Measurements from ENCODE around the gene BCL7A. TPM values are rescaled to one million over a fixed set of nuclear protein-coding genes. Genes with fewer than 3 reads are reported as not detected.

BCL7A gene
- polyA plus RNA-seq, 2 of the 4 experiments (the other 2 are of a cell fraction): 9.2 to 9.4 TPM

DNA sequence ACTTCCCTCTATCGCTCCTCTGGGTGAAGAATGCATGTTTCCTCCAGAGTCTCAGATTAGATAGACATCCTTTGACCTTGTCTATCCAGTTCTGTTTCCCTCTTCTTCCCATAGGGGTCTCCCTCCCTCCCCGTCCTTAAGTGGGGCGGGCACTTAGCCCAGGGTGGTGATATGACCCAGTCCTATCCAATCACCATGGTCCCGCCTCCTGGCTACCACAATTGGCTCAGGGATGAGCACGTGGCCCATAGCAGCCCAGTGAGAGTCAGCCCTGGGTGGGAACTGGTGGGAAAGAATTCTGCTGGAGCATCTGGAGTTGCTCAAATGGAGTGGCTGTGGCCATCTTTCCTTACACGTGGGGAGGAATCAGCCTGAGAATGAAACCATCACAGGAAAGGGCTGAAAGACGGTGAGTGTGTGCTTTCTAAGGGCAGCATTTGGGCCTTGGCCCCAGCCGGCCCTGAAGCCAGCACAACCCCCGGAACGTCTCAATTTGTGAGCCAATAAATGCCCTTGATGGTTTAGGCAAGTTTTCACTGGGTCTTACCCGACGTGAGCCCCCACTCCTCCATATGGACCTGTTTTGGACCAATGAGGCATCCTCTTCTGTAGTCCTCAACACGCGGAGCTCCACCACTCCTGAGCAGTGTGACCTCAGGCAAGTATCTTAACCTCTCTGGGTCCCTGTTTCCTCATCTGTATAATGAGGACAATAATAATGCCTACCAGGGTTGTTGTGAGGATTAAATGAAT lies 42.5 kb downstream of the BCL7A start (continued):
- TF ChIP-seq TP53 (CRISPR knock-in tag; IDR thresholded peaks at IDR 0.05): peak; percentile 94
- no peak for TF ChIP-seq NFE2L2 (conservative IDR thresholded peaks at IDR 0.05; ENCODE audit: low read length)
- TF ChIP-seq HDAC2 (IDR thresholded peaks at IDR 0.05): 0 out of 2 replicates have a peak, but pooled peaks have one; percentile 60
- TF ChIP-seq FOXS1 (CRISPR knock-in tag; IDR thresholded peaks at IDR 0.05): peak; percentile 94
- peak; percentile 84; the same call in 1 of the 2 replicates for TF ChIP-seq RNF2 (IDR thresholded peaks at IDR 0.05; ENCODE audit: borderline replicate concordance, low read depth)
- TF ChIP-seq RARB (CRISPR knock-in tag; IDR thresholded peaks at IDR 0.05): 0 out of 2 replicates have a peak, but pooled peaks have one; percentile 68
- no peak for TF ChIP-seq MAZ (IDR thresholded peaks at IDR 0.05; ENCODE audit: borderline replicate concordance, low read depth, low read length)

DNA sequence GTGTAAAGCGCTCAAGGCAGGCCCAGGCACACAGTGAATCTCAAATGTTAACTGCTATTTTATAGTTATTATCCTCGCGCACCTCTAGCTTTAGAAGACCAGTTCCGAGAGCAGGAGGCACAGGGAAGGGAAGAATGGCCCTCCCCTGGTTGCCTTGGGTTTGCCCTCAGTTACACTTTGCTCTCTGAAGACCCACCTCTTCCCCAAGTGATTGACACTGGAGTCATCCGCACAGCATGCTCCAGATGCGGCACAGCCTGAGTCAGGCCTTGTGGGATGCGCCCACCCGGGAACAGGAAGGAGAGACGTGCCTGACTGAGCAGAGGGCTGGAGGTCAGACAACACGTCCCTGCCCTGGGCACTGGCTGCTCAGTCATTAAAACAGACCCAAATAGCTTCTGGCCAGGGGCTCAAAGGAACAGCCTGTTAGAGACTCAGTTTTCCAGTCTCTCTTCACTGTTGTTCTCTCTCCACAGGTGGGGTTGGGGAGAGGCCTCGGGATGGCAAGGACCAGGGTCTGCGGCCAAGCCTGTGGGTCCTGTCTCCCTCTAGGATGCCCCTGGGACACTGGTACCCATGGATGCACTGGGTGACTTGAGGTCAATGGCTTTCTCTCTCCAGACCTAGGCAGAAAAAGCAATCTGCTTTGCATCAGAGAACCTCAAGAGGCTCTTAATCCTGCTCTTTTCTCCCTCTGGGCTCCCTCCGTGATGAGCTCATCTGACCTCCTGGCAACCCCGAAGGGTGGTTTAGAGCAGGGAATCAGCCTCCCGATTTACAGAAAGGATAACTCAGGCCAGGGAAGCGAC lies 43.3 kb downstream of the BCL7A start:
- TF ChIP-seq ESRRA (IDR thresholded peaks at IDR 0.05; ENCODE audit: borderline replicate concordance, low read length): no peak
- TF ChIP-seq PBX3 (IDR thresholded peaks at IDR 0.05): 0 out of 2 replicates have a peak, but pooled peaks have one; percentile 37
- Histone ChIP-seq H3K9me3 (no peaks in the 10 kb centered on the region), H3K4me2 (peak overlapping the region; percentile 73), H3K4me3 (no peak overlapping the region), H3K27ac (peak overlapping the region; percentile 84; a peak in 5 of 6 replicates), H3K4me1 (peaks cover 37% of the 10 kb centered on the region)
- ATAC-seq: peak in 1 of 2 experiments; percentile 26; a peak in 4 of 6 replicates
- FAIRE-seq: no peak
- 78% methylated on average over 16 of the region's 16 CpGs for WGBS (ENCODE audit: missing lambda C conversion rate)
- CTCF ChIA-PET: interaction anchor here (1.1 to 32.3 kb wide), 6 partner anchors 10 to 126 kb away, joined by 3 to 850 read pairs (median 6); no protein-coding TSS in a partner anchor
- peak in 1 of 2 experiments; percentile 74 for DNase-seq (ENCODE audit: low read depth in 1 of 2, low spot score in 1 of 2)
- POLR2A ChIA-PET: no interaction called here

DNA sequence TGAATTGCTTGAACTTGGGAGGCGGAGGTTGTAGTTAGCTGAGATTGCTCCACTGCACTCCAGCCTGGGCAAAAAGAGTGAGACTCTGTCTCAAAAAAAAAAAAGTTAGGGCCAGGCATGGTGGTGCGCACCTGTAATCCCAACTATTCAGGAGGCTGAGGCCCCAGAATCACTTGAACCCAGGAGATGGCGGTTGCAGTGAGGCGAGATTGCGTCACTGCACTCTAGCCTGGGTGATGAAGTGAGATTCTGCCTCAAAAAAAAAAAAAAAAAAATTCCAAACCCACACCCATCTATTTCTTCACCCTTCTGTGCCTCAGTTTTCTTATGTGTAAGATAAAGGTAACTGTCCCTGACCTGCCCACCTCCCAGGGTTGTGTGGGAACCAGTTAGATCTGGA lies 45.9 kb downstream of the BCL7A start:
- DNase-seq (ENCODE audit: low read depth in 1 of 2, low spot score in 1 of 2): no peak
- Histone ChIP-seq H3K4me1 (peaks cover 45% of the 10 kb centered on the region), H3K27ac (peak overlapping the region in 1 of 2 experiments; percentile 42; a peak in 1 of 6 replicates), H3K4me2 (no peak overlapping the region), H3K4me3 (no peak overlapping the region), H3K9me3 (no peaks in the 10 kb centered on the region)
- POLR2A ChIA-PET: interaction anchor here (0.6 kb wide), 1 partner anchor 36 kb away, joined by 3 read pairs; no protein-coding TSS in a partner anchor
- WGBS (ENCODE audit: missing lambda C conversion rate): 97% methylated on average over 5 of the region's 5 CpGs
- CTCF ChIA-PET: interaction anchor here (0.9 to 32.3 kb wide), 4 partner anchors 13 to 86 kb away, joined by 3 to 850 read pairs (median 56); no protein-coding TSS in a partner anchor
- no peak for FAIRE-seq
- ATAC-seq: no peak
- TF ChIP-seq TFCP2L1 (CRISPR knock-in tag; IDR thresholded peaks at IDR 0.05) (no peak), BCL3 (IDR thresholded peaks at IDR 0.05) (no peak), CEBPB (IDR thresholded peaks at IDR 0.05) (peak; percentile 26 to 43; a peak in 2 of 4 replicates)

DNA sequence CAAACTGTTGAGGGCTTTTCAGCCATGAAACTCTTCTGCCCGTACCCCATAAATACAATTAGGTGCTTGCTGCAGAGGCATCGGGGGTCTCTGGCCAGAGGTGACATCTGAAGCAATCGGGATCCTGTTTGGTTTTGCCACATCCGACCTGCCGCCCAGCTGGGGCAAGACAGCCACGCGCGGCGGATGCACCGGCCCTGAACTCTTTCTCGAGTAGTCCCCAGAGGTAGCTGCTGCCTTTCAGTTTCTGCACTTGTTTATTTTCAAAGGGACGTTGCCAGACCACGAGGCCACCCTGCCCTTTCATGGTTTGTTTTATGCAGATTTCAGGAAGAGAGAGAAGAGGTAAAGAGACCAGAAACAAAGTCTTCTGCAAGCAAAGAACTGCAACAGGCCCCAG lies 46.3 kb downstream of the BCL7A start:
- DNase-seq (ENCODE audit: low read depth in 1 of 2, low spot score in 1 of 2) (no peak), FAIRE-seq (no peak), ATAC-seq (no peak)
- H3K4me1 ChIP-seq: peaks cover 43% of the 10 kb centered on the region
- ChIA-PET CTCF (interaction anchor here (8.0 to 32.3 kb wide), 2 partner anchors 13 to 56 kb away, joined by 50 to 850 read pairs; no protein-coding TSS in a partner anchor), POLR2A (interaction anchor here (0.6 to 2.0 kb wide), 2 partner anchors 11 to 36 kb away, joined by 3 to 8 read pairs; partner anchors contain the start of gene MLXIP)
- no peak overlapping the region for H3K4me3 ChIP-seq
- WGBS (ENCODE audit: missing lambda C conversion rate): 79% methylated on average over 13 of the region's 13 CpGs
- H3K9me3 ChIP-seq: no peaks in the 10 kb centered on the region
- H3K27ac ChIP-seq: peak overlapping the region in 1 of 2 experiments; percentile 42; a peak in 3 of 6 replicates
- no peak overlapping the region for H3K4me2 ChIP-seq
- TF ChIP-seq HOXB13 (CRISPR knock-in tag; IDR thresholded peaks at IDR 0.05; ENCODE audit: low read depth) (no peak), POLR2A (IDR thresholded peaks at IDR 0.05; ENCODE audit: low read length) (no peak), MAZ (IDR thresholded peaks at IDR 0.05; ENCODE audit: borderline replicate concordance, low read depth, low read length) (no peak), RCOR1 (IDR thresholded peaks at IDR 0.05; ENCODE audit: low read depth, low read length) (no peak), ATOH8 (CRISPR knock-in tag; IDR thresholded peaks at IDR 0.05; ENCODE audit: low read depth) (no peak), JUN (IDR thresholded peaks at IDR 0.05) (no peak), SREBF2 (IDR thresholded peaks at IDR 0.05) (no peak), GATA3 (IDR thresholded peaks at IDR 0.05; ENCODE audit: borderline replicate concordance) (no peak), ZSCAN20 (CRISPR knock-in tag; IDR thresholded peaks at IDR 0.05) (no peak), KDM5A (IDR thresholded peaks at IDR 0.05) (no peak), BCL3 (IDR thresholded peaks at IDR 0.05) (no peak), HEYL (CRISPR knock-in tag; IDR thresholded peaks at IDR 0.05) (no peak), CTCF (IDR thresholded peaks at IDR 0.05) (no peak)

All from A549 (cell line).